IMR-90 (cell line): Measurements from ENCODE around the gene ARHGEF40. TPM values are rescaled to one million over a fixed set of nuclear protein-coding genes. Genes with fewer than 3 reads are reported as not detected.

ENCODE experiments used
- ATAC-seq: fragments of 200-7000 bp; cut with Tn5 transposase; 2 replicates; pipeline ENCODE4 v1.9.1; 2020; ENCODE audit warnings: low read depth, mild to moderate bottlenecking, moderate library complexity
- BruUV-seq: library from RNA; stranded (reverse); fragments of 400-500 nt; replicated peaks from 2 replicates; lab custom pipeline; 2021; lab: Mats Ljungman, UMichigan
- CTCF ChIA-PET: fragments of 300-600 bp; formaldehyde crosslinking; extraction: SDS; loops from one replicate; lab custom pipeline; 2021; ENCODE audit warnings: antibody characterized with exemption; lab: Yijun Ruan, JAX
- POLR2A ChIA-PET: fragments of 300-600 bp; sonication (Branson Sonifier 250); formaldehyde crosslinking; loops from one replicate; lab custom pipeline; 2022; ENCODE audit warnings: antibody characterized with exemption; ENCODE audit not compliant: unreplicated experiment; lab: Charles Lee
- DNase-seq: peaks from one replicate; pipeline ENCODE4 v3.0.0; 2013
- H2AFZ ChIP-seq: replicated peaks from 2 replicates; pipeline ENCODE3; 2013; ENCODE audit warnings: low read length, mild to moderate bottlenecking; ENCODE audit not compliant: poor library complexity
- H2AK5ac ChIP-seq: 2 replicates; pipeline ENCODE4 v1.6.1; 2013; ENCODE audit warnings: low read depth, low read length, inconsistent platforms
- H2AK9ac ChIP-seq: replicated peaks from 2 replicates; pipeline ENCODE3; 2013; ENCODE audit warnings: mild to moderate bottlenecking, low read depth, low read length, moderate library complexity; ENCODE audit not compliant: poor library complexity
- H2BK120ac ChIP-seq: 2 replicates; pipeline ENCODE4 v1.6.1; 2013; ENCODE audit warnings: low read depth, low read length, inconsistent platforms
- H2BK15ac ChIP-seq: 3 replicates; pipeline ENCODE4 v1.6.1; 2013; ENCODE audit warnings: low read depth, low read length, inconsistent platforms
- H2BK20ac ChIP-seq: 2 replicates; pipeline ENCODE4 v1.6.1; 2013; ENCODE audit warnings: low read depth, mild to moderate bottlenecking, inconsistent platforms, low read length, moderate library complexity
- H2BK5ac ChIP-seq: 2 replicates; pipeline ENCODE4 v1.6.1; 2013; ENCODE audit warnings: mild to moderate bottlenecking, low read depth, low read length, inconsistent platforms; ENCODE audit not compliant: poor library complexity, severe bottlenecking
- H3K14ac ChIP-seq: replicated peaks from 2 replicates; pipeline ENCODE4 v1.6.1; 2013; ENCODE audit warnings: low read depth, low read length, inconsistent platforms
- H3K18ac ChIP-seq: 2 replicates; pipeline ENCODE4 v1.6.1; 2013; ENCODE audit warnings: low read depth, low read length, control low read depth
- H3K23ac ChIP-seq: 2 replicates; pipeline ENCODE4 v1.6.1; 2013; ENCODE audit warnings: low read depth, low read length, inconsistent platforms
- H3K27ac ChIP-seq: 2 replicates; pipeline ENCODE4 v1.5.1; 2013; ENCODE audit warnings: mild to moderate bottlenecking, control low read depth, low read length; ENCODE audit not compliant: insufficient read depth
- H3K27me3 ChIP-seq: 2 replicates; pipeline ENCODE4 v1.6.1; 2013; ENCODE audit warnings: low read length; ENCODE audit not compliant: control insufficient read depth, insufficient read depth
- H3K36me3 ChIP-seq: 2 replicates; pipeline ENCODE4 v1.6.1; 2013; ENCODE audit warnings: low read length, mixed read lengths; ENCODE audit not compliant: control insufficient read depth, insufficient read depth
- H3K4ac ChIP-seq: 2 replicates; pipeline ENCODE4 v1.6.1; 2013; ENCODE audit warnings: low read depth, low read length, inconsistent platforms
- H3K4me1 ChIP-seq: 2 replicates; pipeline ENCODE4 v1.6.1; 2013; ENCODE audit warnings: low read length, mixed read lengths; ENCODE audit not compliant: control insufficient read depth, insufficient read depth
- H3K4me2 ChIP-seq: 2 replicates; pipeline ENCODE4 v1.6.1; 2013; ENCODE audit warnings: low read depth, mild to moderate bottlenecking, control low read depth, low read length, moderate library complexity
- H3K4me3 ChIP-seq: 2 replicates; pipeline ENCODE4 v1.5.1; 2013; ENCODE audit warnings: low read depth, mild to moderate bottlenecking, control low read depth, low read length, moderate library complexity; ENCODE audit not compliant: insufficient read depth
- H3K56ac ChIP-seq: 2 replicates; pipeline ENCODE4 v1.6.1; 2013; ENCODE audit warnings: low read length, inconsistent platforms; ENCODE audit not compliant: insufficient read depth; ENCODE audit errors: extremely low read depth
- H3K79me1 ChIP-seq, 2 experiments: 2 replicates each; pipeline ENCODE4 v1.6.1; 2013; ENCODE audit warnings: low read length in 2 of 2, inconsistent platforms in 1 of 2, low read depth in 1 of 2
- H3K9ac ChIP-seq: 2 replicates; pipeline ENCODE4 v1.6.1; 2013; ENCODE audit warnings: low read depth, low read length, control low read depth
- H3K9me1 ChIP-seq: 2 replicates; pipeline ENCODE4 v1.6.1; 2013; ENCODE audit warnings: low read length, inconsistent platforms; ENCODE audit not compliant: insufficient read depth
- H3K9me3 ChIP-seq: 2 replicates; pipeline ENCODE4 v1.6.1; 2013; ENCODE audit warnings: low read length; ENCODE audit not compliant: control insufficient read depth, insufficient read depth
- H4K20me1 ChIP-seq: 2 replicates; pipeline ENCODE4 v1.6.1; 2013; ENCODE audit warnings: low read length, inconsistent platforms; ENCODE audit not compliant: insufficient read depth
- H4K5ac ChIP-seq: 2 replicates; pipeline ENCODE4 v1.6.1; 2013; ENCODE audit warnings: mild to moderate bottlenecking, low read depth, low read length, control low read depth
- H4K8ac ChIP-seq, 2 experiments: 2 replicates each; pipeline ENCODE4 v1.6.1; 2013; ENCODE audit warnings: low read depth in 2 of 2, low read length in 2 of 2, control low read depth in 1 of 2, inconsistent platforms in 1 of 2
- H4K91ac ChIP-seq: 2 replicates; pipeline ENCODE4 v1.6.1; 2013; ENCODE audit warnings: low read depth, low read length, inconsistent platforms; ENCODE audit not compliant: insufficient read depth
- CEBPB ChIP-seq: IDR thresholded peaks from 2 replicates; pipeline ENCODE4 v1.6.1; 2012; ENCODE audit warnings: low read depth, low read length, improper control_type of control experiment
- MAZ ChIP-seq: IDR thresholded peaks from 2 replicates; pipeline ENCODE4 v1.6.1; 2012; ENCODE audit warnings: low read depth, mild to moderate bottlenecking, low read length, improper control_type of control experiment, moderate library complexity, borderline replicate concordance
- MXI1 ChIP-seq: IDR thresholded peaks from 2 replicates; pipeline ENCODE4 v1.6.1; 2012; ENCODE audit warnings: low read depth, mild to moderate bottlenecking, low read length, moderate library complexity, borderline replicate concordance
- RAD21 ChIP-seq: IDR thresholded peaks from 2 replicates; pipeline ENCODE4 v1.6.1; 2012; ENCODE audit warnings: low read length, improper control_type of control experiment
- RCOR1 ChIP-seq: IDR thresholded peaks from 2 replicates; pipeline ENCODE4 v1.6.1; 2012; ENCODE audit warnings: mild to moderate bottlenecking, low read length, improper control_type of control experiment; ENCODE audit not compliant: insufficient replicate concordance
- SMC3 ChIP-seq: fragments of 150-350 bp; IDR thresholded peaks from 2 replicates; pipeline ENCODE4 v1.6.1; 2016; ENCODE audit warnings: low read depth, mild to moderate bottlenecking, antibody characterized with exemption, low read length, moderate library complexity
- WGBS, 2 experiments: methylation state at CpG; one replicate each; pipeline versions ENCODE4 v1.1.5 to v1.1.7; 2013; ENCODE audit warnings: missing lambda C conversion rate in 2 of 2; ENCODE audit not compliant: insufficient read length in 1 of 2; ENCODE audit errors: extremely low coverage in 2 of 2; 5-methylcytosine and 5-hydroxymethylcytosine counted together
- dilution Hi-C: fragments of 300-500 bp; cut with HindIII; formaldehyde crosslinking; loops from one replicate; pipeline ENCODE4 v1.14.3; 2018; ENCODE audit warnings: low sequenced_read_pairs; ENCODE audit not compliant: unreplicated experiment
- in situ Hi-C: fragments of 300-500 bp; cut with MboI; formaldehyde crosslinking; loops from 3 replicates; pipeline ENCODE4 v1.14.3; 2019; ENCODE audit warnings: low sequenced_read_pairs, inconsistent platforms, mixed read lengths
- intact Hi-C: fragments of 100-400 bp; cut with micrococcal nuclease; formaldehyde crosslinking; loops from 2 replicates; pipeline ENCODE4 v1.10.0; 2022
- polyA plus RNA-seq, 3 experiments: library from polyadenylated mRNA; depleted of rRNA; stranded (reverse); fragments of >200 nt; gene quantifications; 2 replicates each; pipeline ENCODE4 v1.2.3, GENCODE V29; 2012; ENCODE audit warnings: low replicate concordance in 1 of 3
- total RNA-seq: library from RNA; depleted of rRNA; stranded (reverse); fragments of >200 nt; gene quantifications from 2 replicates; pipeline ENCODE4 v1.2.3, GENCODE V29; 2012
- TF ChIP-seq, protein P1 (sequence below): fragments of 150-350 bp; IDR thresholded peaks from 2 replicates; pipeline ENCODE4 v1.6.1; 2017; ENCODE audit warnings: mild to moderate bottlenecking, antibody characterized with exemption, low read length, low read depth
- TF ChIP-seq, protein P2 (sequence below): conservative IDR thresholded peaks from 2 replicates; pipeline ENCODE4 v1.5.1; 2012; ENCODE audit warnings: mild to moderate bottlenecking, low read depth, low read length, improper control_type of control experiment

The ARHGEF40 gene
- total and polyA plus RNA-seq, 2 of the 4 experiments (the other 2 are of a cell fraction), result 18.1 to 58.4 TPM

DNA sequence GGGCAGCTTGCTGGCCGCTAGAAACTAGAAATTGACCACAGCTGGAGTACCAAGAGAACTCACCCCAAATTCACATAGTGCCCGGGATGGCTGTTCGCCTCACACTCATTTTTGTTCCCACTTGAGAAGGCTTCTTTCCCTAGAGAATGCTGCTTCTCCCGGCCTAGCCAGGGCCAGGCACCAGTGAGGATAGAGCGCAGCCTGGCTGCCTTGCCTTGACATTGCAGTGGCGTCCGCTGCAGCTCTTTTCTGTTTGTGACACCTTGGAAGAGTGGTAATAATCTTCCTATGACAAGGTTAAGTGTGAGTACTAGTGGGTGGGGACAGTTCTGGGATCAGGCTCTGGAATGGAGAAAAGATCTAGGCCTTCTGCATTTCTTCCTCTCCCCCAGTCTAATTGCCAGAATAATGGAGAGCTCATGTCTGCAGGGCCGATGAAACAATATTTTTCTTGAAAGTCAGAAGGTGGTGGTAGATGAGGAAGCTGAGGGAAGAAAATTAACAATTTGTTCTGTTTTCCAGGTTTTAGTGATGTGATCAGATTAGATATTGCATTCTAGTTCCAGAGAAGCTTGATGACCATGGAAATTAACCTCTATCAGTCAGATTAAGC is 34.5 kb downstream of the ARHGEF40 start:
- 0 out of 2 replicates have a peak overlapping the region, but pooled peaks have one; percentile 74 for H4K91ac ChIP-seq
- peak overlapping the region; percentile 36; the same call in 1 of the 2 replicates for H2AK5ac ChIP-seq
- peak overlapping the region; percentile 39 to 89 for H4K8ac ChIP-seq
- peak overlapping the region; percentile 71 for H2AK9ac ChIP-seq
- H2BK20ac ChIP-seq, result no peak overlapping the region
- peak overlapping the region; percentile 69; the same call in 1 of the 2 replicates for H3K23ac ChIP-seq
- no peaks in the 10 kb centered on the region for H3K79me1 ChIP-seq
- in situ Hi-C loops, result loop anchor here (5.0 kb wide), 1 partner anchor 87 kb away; no protein-coding TSS in a partner anchor
- H3K4me1 ChIP-seq, result peaks cover 4% of the 10 kb centered on the region
- H3K9me1 ChIP-seq, result peaks cover 3% of the 10 kb centered on the region; the same call in 1 of the 2 replicates
- no peaks in the 10 kb centered on the region for H3K9me3 ChIP-seq
- peak overlapping the region; percentile 64 for H2BK5ac ChIP-seq
- peak overlapping the region; percentile 94 for H3K27ac ChIP-seq
- H3K36me3 ChIP-seq, result no peaks in the 10 kb centered on the region
- H3K4me3 ChIP-seq, result peak overlapping the region; percentile 60
- peak overlapping the region; percentile 100 for H2AFZ ChIP-seq
- peak; percentile 69 for ATAC-seq
- dilution Hi-C loops, result no loop called here
- H3K18ac ChIP-seq, result peak overlapping the region; percentile 34; the same call in 1 of the 2 replicates
- H4K5ac ChIP-seq, result peak overlapping the region; percentile 15; the same call in 1 of the 2 replicates
- no peaks in the 10 kb centered on the region for H4K20me1 ChIP-seq
- peak overlapping the region; percentile 77 for H3K14ac ChIP-seq
- H3K4me2 ChIP-seq, result peak overlapping the region; percentile 86
- BruUV-seq, result no TSS peak
- intact Hi-C loops, result loop anchor here (1.0 to 5.0 kb wide), 7 partner anchors 12 to 422 kb away; partner anchors contain the start of gene RNASE4
- H3K9ac ChIP-seq, result peak overlapping the region; percentile 76
- peak; percentile 77 for DNase-seq
- CTCF ChIA-PET, result interaction anchor here (0.5 to 4.2 kb wide), 19 partner anchors 11 to 1069 kb away, joined by 3 to 44 read pairs (median 4); no protein-coding TSS in a partner anchor
- TF ChIP-seq MAZ, result no peak
- TF ChIP-seq CEBPB, result no peak
- TF ChIP-seq RAD21, result peak; percentile 97
- TF ChIP-seq, protein P1, sequence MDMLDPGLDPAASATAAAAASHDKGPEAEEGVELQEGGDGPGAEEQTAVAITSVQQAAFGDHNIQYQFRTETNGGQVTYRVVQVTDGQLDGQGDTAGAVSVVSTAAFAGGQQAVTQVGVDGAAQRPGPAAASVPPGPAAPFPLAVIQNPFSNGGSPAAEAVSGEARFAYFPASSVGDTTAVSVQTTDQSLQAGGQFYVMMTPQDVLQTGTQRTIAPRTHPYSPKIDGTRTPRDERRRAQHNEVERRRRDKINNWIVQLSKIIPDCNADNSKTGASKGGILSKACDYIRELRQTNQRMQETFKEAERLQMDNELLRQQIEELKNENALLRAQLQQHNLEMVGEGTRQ, result no peak
- no peak for TF ChIP-seq MXI1
- TF ChIP-seq, protein P2, sequence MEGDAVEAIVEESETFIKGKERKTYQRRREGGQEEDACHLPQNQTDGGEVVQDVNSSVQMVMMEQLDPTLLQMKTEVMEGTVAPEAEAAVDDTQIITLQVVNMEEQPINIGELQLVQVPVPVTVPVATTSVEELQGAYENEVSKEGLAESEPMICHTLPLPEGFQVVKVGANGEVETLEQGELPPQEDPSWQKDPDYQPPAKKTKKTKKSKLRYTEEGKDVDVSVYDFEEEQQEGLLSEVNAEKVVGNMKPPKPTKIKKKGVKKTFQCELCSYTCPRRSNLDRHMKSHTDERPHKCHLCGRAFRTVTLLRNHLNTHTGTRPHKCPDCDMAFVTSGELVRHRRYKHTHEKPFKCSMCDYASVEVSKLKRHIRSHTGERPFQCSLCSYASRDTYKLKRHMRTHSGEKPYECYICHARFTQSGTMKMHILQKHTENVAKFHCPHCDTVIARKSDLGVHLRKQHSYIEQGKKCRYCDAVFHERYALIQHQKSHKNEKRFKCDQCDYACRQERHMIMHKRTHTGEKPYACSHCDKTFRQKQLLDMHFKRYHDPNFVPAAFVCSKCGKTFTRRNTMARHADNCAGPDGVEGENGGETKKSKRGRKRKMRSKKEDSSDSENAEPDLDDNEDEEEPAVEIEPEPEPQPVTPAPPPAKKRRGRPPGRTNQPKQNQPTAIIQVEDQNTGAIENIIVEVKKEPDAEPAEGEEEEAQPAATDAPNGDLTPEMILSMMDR, result peak; percentile 95
- peak; percentile 89 for TF ChIP-seq SMC3
- no peak for TF ChIP-seq RCOR1
- peak overlapping the region; percentile 90 for H3K4ac ChIP-seq
- H2BK120ac ChIP-seq, result peak overlapping the region; percentile 46; the same call in 1 of the 2 replicates
- POLR2A ChIA-PET, result interaction anchor here (0.6 to 1.0 kb wide), 3 partner anchors 34 to 111 kb away, joined by 3 to 5 read pairs (median 4); partner anchors contain the start of genes ARHGEF40 and SLC39A2
- H2BK15ac ChIP-seq, result no peak overlapping the region
- no peaks in the 10 kb centered on the region for H3K27me3 ChIP-seq
- WGBS, 2 experiments, result 2% methylated on average over 8 of the region's 8 CpGs; no CpG with 5 or more reads in 1 of the 2 experiments
- peak overlapping the region; percentile 54 for H3K56ac ChIP-seq
